Neural cell (in vitro differentiated cells): ENCODE measurements around the gene FGD5.

ENCODE experiments used
- EP300 ChIP-seq: fragments of 450-650 bp; conservative IDR thresholded peaks from 2 replicates; pipeline ENCODE4 v1.6.1; 2014; ENCODE audit warnings: antibody characterized with exemption, mild to moderate bottlenecking, moderate library complexity; ENCODE audit not compliant: poor library complexity, severe bottlenecking
- POLR2AphosphoS5 ChIP-seq: IDR thresholded peaks from 2 replicates; pipeline ENCODE4 v1.6.1; 2012
- RAD21 ChIP-seq: fragments of 450-650 bp; conservative IDR thresholded peaks from 2 replicates; pipeline ENCODE4 v1.6.1; 2014; ENCODE audit warnings: antibody characterized with exemption, mild to moderate bottlenecking, moderate library complexity
- TF ChIP-seq, protein P1 (sequence below): fragments of 450-650 bp; IDR thresholded peaks from 2 replicates; pipeline ENCODE4 v1.5.1; 2014; ENCODE audit warnings: antibody characterized with exemption, mild to moderate bottlenecking, moderate library complexity; ENCODE audit not compliant: poor library complexity, severe bottlenecking

DNA sequence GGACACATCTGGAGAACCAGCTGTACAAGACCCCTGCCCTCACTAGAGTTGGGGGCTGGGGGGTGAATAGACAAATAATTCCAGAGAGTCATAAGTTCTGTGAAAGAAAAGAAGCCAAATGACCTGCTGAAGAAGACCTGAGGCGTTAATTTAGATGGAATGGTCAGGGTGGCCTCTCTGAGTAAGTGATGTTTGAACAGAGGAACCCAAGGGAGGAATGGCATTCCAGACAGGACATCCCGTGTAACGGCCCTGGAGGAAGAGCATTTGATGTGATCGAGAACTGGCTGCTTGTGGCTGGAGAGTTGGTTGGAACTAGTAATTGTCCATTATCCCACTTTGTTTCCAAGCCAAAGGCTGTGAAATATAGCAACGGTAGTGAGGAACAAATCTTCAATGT is 130.4 kb downstream of the FGD5 start:
- TF ChIP-seq, protein P1, sequence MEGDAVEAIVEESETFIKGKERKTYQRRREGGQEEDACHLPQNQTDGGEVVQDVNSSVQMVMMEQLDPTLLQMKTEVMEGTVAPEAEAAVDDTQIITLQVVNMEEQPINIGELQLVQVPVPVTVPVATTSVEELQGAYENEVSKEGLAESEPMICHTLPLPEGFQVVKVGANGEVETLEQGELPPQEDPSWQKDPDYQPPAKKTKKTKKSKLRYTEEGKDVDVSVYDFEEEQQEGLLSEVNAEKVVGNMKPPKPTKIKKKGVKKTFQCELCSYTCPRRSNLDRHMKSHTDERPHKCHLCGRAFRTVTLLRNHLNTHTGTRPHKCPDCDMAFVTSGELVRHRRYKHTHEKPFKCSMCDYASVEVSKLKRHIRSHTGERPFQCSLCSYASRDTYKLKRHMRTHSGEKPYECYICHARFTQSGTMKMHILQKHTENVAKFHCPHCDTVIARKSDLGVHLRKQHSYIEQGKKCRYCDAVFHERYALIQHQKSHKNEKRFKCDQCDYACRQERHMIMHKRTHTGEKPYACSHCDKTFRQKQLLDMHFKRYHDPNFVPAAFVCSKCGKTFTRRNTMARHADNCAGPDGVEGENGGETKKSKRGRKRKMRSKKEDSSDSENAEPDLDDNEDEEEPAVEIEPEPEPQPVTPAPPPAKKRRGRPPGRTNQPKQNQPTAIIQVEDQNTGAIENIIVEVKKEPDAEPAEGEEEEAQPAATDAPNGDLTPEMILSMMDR, result no peak
- no peak for TF ChIP-seq POLR2AphosphoS5
- no peak for TF ChIP-seq RAD21
- TF ChIP-seq EP300, result no peak
